ENCODE results near the gene MBP.
A peak's percentile ranks its signal among the peaks of the same experiment; 100 is the strongest.

The MBP gene

DNA sequence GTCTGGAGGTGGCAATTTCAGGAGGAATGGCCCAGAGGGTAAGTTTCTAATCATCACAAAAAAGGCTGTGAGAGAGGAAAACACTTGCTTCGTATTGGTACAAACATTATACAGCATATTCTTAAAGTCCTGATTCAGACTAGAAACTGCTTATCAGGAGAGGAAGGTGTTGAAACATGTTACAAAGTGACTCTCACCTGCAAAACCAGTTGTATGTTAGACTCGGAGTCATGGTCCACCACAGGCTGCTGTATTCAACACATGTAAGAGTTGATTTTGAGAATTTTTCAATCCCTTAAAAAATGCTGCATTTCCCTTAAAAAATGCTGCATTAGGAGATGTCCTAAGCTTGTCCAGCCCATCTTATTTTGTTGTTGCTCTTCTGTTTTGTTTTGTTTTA is 61.5 kb downstream of the MBP start:
- H3K4me1 Mint-ChIP-seq, result peaks cover 44% of the 10 kb centered on the region
- peak overlapping the region in 2 of 3 experiments; percentile 73 to 86 for H3K27ac Mint-ChIP-seq
- H3K4me3 Mint-ChIP-seq, result no peak overlapping the region
- no peaks in the 10 kb centered on the region for H3K36me3 Mint-ChIP-seq (ENCODE audit: low read depth)
- H3K9me3 Mint-ChIP-seq, result no peaks in the 10 kb centered on the region
- no peaks in the 10 kb centered on the region for H3K27me3 Mint-ChIP-seq (ENCODE audit: low read depth)
- TF ChIP-seq, protein P1, sequence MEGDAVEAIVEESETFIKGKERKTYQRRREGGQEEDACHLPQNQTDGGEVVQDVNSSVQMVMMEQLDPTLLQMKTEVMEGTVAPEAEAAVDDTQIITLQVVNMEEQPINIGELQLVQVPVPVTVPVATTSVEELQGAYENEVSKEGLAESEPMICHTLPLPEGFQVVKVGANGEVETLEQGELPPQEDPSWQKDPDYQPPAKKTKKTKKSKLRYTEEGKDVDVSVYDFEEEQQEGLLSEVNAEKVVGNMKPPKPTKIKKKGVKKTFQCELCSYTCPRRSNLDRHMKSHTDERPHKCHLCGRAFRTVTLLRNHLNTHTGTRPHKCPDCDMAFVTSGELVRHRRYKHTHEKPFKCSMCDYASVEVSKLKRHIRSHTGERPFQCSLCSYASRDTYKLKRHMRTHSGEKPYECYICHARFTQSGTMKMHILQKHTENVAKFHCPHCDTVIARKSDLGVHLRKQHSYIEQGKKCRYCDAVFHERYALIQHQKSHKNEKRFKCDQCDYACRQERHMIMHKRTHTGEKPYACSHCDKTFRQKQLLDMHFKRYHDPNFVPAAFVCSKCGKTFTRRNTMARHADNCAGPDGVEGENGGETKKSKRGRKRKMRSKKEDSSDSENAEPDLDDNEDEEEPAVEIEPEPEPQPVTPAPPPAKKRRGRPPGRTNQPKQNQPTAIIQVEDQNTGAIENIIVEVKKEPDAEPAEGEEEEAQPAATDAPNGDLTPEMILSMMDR (IDR thresholded peaks at IDR 0.05; ENCODE audit: unreplicated experiment in 3 of 3), result no peak

DNA sequence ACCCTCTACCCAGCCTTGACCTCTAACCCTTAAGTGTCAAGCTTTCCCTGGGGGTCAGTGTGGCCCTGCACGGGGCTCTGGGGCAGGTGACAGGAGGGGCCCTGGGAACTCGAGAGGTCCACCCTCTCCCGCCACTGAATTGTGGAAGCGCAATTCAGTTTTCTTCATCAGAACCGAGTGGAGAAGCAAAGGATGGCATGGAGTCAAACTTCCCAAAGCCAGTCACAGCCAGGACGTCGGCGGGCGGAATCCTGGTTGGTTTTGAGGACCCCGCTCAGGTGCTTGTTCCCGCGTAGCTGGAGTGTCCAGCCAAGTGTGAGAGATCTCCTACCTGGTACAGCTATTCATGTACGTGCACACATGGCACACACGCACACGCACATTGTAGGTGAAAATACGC is 62.0 kb downstream of the MBP start:
- no peaks in the 10 kb centered on the region for H3K27me3 Mint-ChIP-seq (ENCODE audit: low read depth)
- TF ChIP-seq, protein P1 (IDR thresholded peaks at IDR 0.05; ENCODE audit: unreplicated experiment in 3 of 3), result no peak
- peak overlapping the region in 1 of 3 experiments; percentile 86 for H3K27ac Mint-ChIP-seq
- H3K9me3 Mint-ChIP-seq, result no peaks in the 10 kb centered on the region
- H3K4me1 Mint-ChIP-seq, result peaks cover 44% of the 10 kb centered on the region
- no peaks in the 10 kb centered on the region for H3K36me3 Mint-ChIP-seq (ENCODE audit: low read depth)
- no peak overlapping the region for H3K4me3 Mint-ChIP-seq

DNA sequence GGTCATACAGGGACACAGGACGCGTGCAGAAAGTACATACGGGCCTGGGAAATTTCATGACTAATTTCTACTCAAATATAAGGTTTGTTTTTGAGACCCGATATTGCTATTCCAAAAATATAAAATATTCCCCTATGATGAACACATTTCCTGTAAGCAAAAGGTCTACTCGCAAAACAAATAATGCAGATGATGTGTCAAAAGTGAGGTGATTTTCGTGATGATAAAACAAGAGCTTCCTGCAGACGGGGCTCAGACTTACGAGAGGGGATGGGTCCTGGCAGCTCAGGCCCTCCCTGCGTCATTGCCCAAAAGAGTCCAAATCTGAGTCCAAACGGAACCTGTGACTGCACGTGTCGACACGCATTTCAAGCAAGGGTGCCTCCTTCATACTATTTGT is 62.7 kb downstream of the MBP start:
- H3K36me3 Mint-ChIP-seq (ENCODE audit: low read depth), result no peaks in the 10 kb centered on the region
- TF ChIP-seq, protein P1 (IDR thresholded peaks at IDR 0.05; ENCODE audit: unreplicated experiment in 3 of 3), result no peak
- H3K27ac Mint-ChIP-seq, result peak overlapping the region in 2 of 3 experiments; percentile 60 to 78
- no peaks in the 10 kb centered on the region for H3K27me3 Mint-ChIP-seq (ENCODE audit: low read depth)
- no peaks in the 10 kb centered on the region for H3K9me3 Mint-ChIP-seq
- H3K4me1 Mint-ChIP-seq, result peaks cover 44% of the 10 kb centered on the region
- H3K4me3 Mint-ChIP-seq, result no peak overlapping the region

DNA sequence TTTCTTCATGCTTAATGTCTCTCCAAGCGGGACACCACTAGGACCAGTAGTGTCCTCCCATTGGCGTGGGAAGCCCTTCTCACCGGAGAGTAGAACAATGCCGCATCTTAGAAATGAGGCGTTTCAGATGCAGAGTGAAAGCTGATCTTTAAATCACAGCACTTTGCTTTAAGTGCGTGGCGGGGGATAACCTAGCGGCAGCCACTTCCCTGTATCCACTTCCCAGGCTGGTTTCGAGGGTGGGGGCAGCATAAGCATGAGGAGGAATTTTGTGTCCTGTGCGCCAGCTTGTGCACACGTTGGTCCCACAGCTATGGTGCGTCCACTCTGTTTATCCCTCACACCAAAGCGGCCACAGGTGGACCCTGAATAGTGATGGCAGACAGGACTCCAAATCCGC is 63.1 kb downstream of the MBP start:
- no peak overlapping the region for H3K4me3 Mint-ChIP-seq
- peaks cover 44% of the 10 kb centered on the region for H3K4me1 Mint-ChIP-seq
- H3K27me3 Mint-ChIP-seq (ENCODE audit: low read depth), result no peaks in the 10 kb centered on the region
- H3K27ac Mint-ChIP-seq, result peak overlapping the region; percentile 23 to 78 (median 66)
- no peaks in the 10 kb centered on the region for H3K9me3 Mint-ChIP-seq
- H3K36me3 Mint-ChIP-seq (ENCODE audit: low read depth), result no peaks in the 10 kb centered on the region
- TF ChIP-seq, protein P1 (IDR thresholded peaks at IDR 0.05; ENCODE audit: unreplicated experiment in 3 of 3), result no peak

DNA sequence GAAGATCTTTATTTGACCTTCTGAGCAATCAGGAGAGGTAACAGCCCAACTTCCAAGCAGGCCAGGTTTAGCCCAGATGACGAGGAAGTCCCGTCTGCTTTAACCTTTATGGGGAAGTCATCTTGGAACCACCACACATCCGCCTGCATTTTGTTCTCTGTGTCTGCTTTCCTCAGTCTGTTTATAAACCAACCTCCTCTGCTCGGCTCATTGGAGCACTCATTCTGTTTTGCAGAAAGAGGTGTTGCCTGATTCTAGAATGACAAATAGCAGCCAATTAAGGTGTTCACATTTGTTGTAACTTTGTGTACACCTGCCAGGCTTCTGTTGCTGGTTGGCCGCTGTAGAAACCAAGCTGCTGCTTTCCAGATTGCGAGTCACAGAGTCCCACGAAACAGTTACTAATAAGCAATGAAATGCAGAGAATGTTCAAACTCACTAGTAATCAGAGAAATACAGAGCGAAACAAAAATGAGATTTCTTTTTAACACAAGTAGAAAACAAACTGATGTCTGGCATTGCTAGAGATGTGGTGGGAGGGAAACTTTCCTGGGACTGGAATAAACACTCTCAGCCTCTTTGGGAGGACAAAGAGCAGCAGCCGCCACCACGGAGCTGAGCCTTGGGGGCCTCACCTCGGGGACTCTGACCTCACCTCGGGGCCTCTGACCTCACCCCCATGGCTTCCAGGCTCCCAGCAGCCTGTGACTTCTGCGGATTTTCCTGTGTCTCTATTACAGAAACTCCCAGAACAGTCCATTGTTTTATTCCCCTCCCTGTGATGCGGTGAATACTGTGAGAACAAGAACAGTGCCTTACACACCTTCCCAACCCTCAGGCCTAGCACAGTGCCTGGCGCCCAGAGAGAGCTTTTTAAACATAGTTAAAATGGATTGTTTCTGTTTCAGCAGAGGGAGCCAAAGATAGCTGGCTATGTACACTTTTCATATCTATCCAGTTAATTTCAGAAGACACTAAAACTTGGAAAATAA is 64.0 kb downstream of the MBP start:
- Mint-ChIP-seq H3K36me3 (ENCODE audit: low read depth) (no peaks in the 10 kb centered on the region), H3K9me3 (no peaks in the 10 kb centered on the region), H3K27me3 (ENCODE audit: low read depth) (no peaks in the 10 kb centered on the region), H3K4me3 (no peak overlapping the region), H3K4me1 (peaks cover 47% of the 10 kb centered on the region), H3K27ac (peak overlapping the region; percentile 23 to 78 (median 66))
- TF ChIP-seq, protein P1 (IDR thresholded peaks at IDR 0.05; ENCODE audit: unreplicated experiment in 3 of 3), result peak; percentile 25 to 31 (median 26)

All from nephron (organoid).